ENCODE data around the gene MEIS2. TPM values are rescaled to one million over a fixed set of nuclear protein-coding genes. Genes with fewer than 3 reads are reported as not detected.

The MEIS2 gene
- total and polyA plus RNA-seq, 2 donors (not counting 3 experiments of a cell fraction or from before 2014, with no cell fraction given): 22.5 to 26.2 TPM

GRCh38 chr15:36999778-37000177 is 100.6 kb downstream of the MEIS2 start:
- Histone ChIP-seq H3K27ac (ENCODE audit: insufficient read depth, low read depth, low read length) (no peak overlapping the region), H3K4me3 (replicated peaks in 1 of 3; ENCODE audit: insufficient read depth in 1 of 3, low read depth in 1 of 3, low read length in 3 of 3) (no peak overlapping the region), H3K79me2 (ENCODE audit: control insufficient read depth, insufficient read depth, low read length) (no peaks in the 10 kb centered on the region), H4K20me1 (replicated peaks; ENCODE audit: control insufficient read depth, extremely low read depth, insufficient read depth, low read length) (no peaks in the 10 kb centered on the region), H3K27me3 (ENCODE audit: control insufficient read depth in 2 of 2, insufficient read depth in 2 of 2, low read length in 2 of 2) (no peaks in the 10 kb centered on the region), H3K9me1 (replicated peaks; ENCODE audit: control insufficient read depth, extremely low read depth, insufficient read depth, low read length) (no peaks in the 10 kb centered on the region), H3K9ac (replicated peaks; ENCODE audit: extremely low read depth, insufficient read depth, low read length) (no peak overlapping the region), H3K9me3 (replicated peaks; ENCODE audit: control insufficient read depth, insufficient read depth, low read length) (no peaks in the 10 kb centered on the region), H3K36me3 (ENCODE audit: control insufficient read depth in 2 of 2, extremely low read depth in 1 of 2, insufficient read depth in 2 of 2, low read length in 2 of 2) (peaks cover 0 to 4% of the 10 kb centered on the region in 2 experiments), H2AFZ (ENCODE audit: low read depth, low read length) (no peak overlapping the region), H3K4me1 (ENCODE audit: control insufficient read depth, extremely low read depth, insufficient read depth, low read length) (no peaks in the 10 kb centered on the region), H3K4me2 (ENCODE audit: insufficient read depth, low read length) (no peak overlapping the region)
- BruUV-seq (replicated peaks): no TSS peak
- intact Hi-C loops (cut with micrococcal nuclease): no loop called here
- no peak for FAIRE-seq
- ChIA-PET CTCF (interaction anchor here (0.9 to 2.2 kb wide), 2 partner anchors 10 to 40 kb away, joined by 3 to 6 read pairs; no protein-coding TSS in a partner anchor), POLR2A (no interaction called here)
- TF ChIP-seq EZH2 (IDR thresholded peaks at IDR 0.05; ENCODE audit: borderline replicate concordance, low read depth, low read length, severe bottlenecking) (no peak), POLR2AphosphoS5 (IDR thresholded peaks at IDR 0.05; ENCODE audit: insufficient read depth, low read depth, low read length) (no peak), MAX (IDR thresholded peaks at IDR 0.05; ENCODE audit: insufficient read depth, insufficient read length) (no peak), CTCF (IDR thresholded peaks at IDR 0.05; ENCODE audit: extremely low read depth in 1 of 2, insufficient read depth in 1 of 2, low read depth in 1 of 2, low read length in 2 of 2) (no peak), GATA2 (IDR thresholded peaks at IDR 0.05; ENCODE audit: insufficient read depth, insufficient read length, low read depth, low read length) (no peak), JUN (IDR thresholded peaks at IDR 0.05; ENCODE audit: borderline replicate concordance, insufficient read depth, insufficient read length, low read depth) (no peak), POLR2A (IDR thresholded peaks at IDR 0.05; ENCODE audit: low read depth, low read length) (no peak), FOS (IDR thresholded peaks at IDR 0.05; ENCODE audit: borderline replicate concordance, insufficient read depth, low read length) (no peak)
- dilution Hi-C loops (cut with MboI; ENCODE audit: extremely low pct_ligation_motif_present, low sequenced_read_pairs): no loop called here
- no peak for DNase-seq (ENCODE audit: low read depth, low spot score)
